HG02588 (cell line): ENCODE results near the gene SHISA7.
"Not testable (repeated sequence)": the region's sequence is repeated elsewhere in the genome, so short reads cannot be mapped to it uniquely, and the experiment has no call there.

Experiments used
- ATAC-seq: cut with Tn5 transposase; IDR thresholded peaks from one replicate; pipeline ENCODE4 v1.9.1; 2021; ENCODE audit warnings: mild to moderate bottlenecking, moderate library complexity; ENCODE audit not compliant: unreplicated experiment

The SHISA7 gene

GRCh38 chr19:55421281-55421680, 21.8 kb downstream of the SHISA7 start:
- not testable (repeated sequence) for ATAC-seq

- ATAC-seq, result no peak
These were observed 23.4 kb downstream of the SHISA7 start for GRCh38 chr19:55419624-55420236.

GRCh38 chr19:55419103-55419502, 24.0 kb downstream of the SHISA7 start:
- ATAC-seq, result no peak

- ATAC-seq, result no peak
These were observed 24.9 kb downstream of the SHISA7 start for GRCh38 chr19:55418185-55418584.

GRCh38 chr19:55410168-55410567, 32.9 kb downstream of the SHISA7 start:
- ATAC-seq, result no peak

GRCh38 chr19:55409179-55409578, 33.9 kb downstream of the SHISA7 start:
- not testable (repeated sequence) for ATAC-seq

- ATAC-seq, result no peak
These were observed 34.6 kb downstream of the SHISA7 start for GRCh38 chr19:55408533-55408872.

- ATAC-seq, result peak; percentile 79
These were observed 35.1 kb downstream of the SHISA7 start for GRCh38 chr19:55407800-55408532.

- ATAC-seq, result not testable (repeated sequence)
These were observed 35.6 kb downstream of the SHISA7 start, which contains the start of gene UBE2S for GRCh38 chr19:55407550-55407799. Gene UBE2S (minus strand): TSS chr19:55407788. CDS start chr19:55407589, 199 bp downstream.

GRCh38 chr19:55406826-55407549, 36.1 kb downstream of the SHISA7 start:
- ATAC-seq, result no peak

GRCh38 chr19:55406091-55406825, 36.8 kb downstream of the SHISA7 start:
- no peak for ATAC-seq

- ATAC-seq, result no peak
These were observed 37.5 kb downstream of the SHISA7 start for GRCh38 chr19:55405638-55406037.

- ATAC-seq, result no peak
These were observed 40.6 kb downstream of the SHISA7 start for GRCh38 chr19:55402509-55402908.

GRCh38 chr19:55401390-55401789, 41.7 kb downstream of the SHISA7 start:
- ATAC-seq, result not testable (repeated sequence)

- no peak for ATAC-seq
These were observed 42.6 kb downstream of the SHISA7 start for GRCh38 chr19:55400281-55401087.

- no peak for ATAC-seq
These were observed 44.7 kb downstream of the SHISA7 start for GRCh38 chr19:55398200-55398925.

GRCh38 chr19:55392820-55393761, 50.0 kb downstream of the SHISA7 start:
- no peak for ATAC-seq

- ATAC-seq, result no peak
These were observed 51.1 kb downstream of the SHISA7 start for GRCh38 chr19:55391702-55392615.
